ENCODE measurements around the gene TBC1D22A. TPM values are rescaled to one million over a fixed set of nuclear protein-coding genes. Genes with fewer than 3 reads are reported as not detected.

Gene TBC1D22A
- total RNA-seq, 1 experiment from 2014 or later = 7.2 TPM

DNA sequence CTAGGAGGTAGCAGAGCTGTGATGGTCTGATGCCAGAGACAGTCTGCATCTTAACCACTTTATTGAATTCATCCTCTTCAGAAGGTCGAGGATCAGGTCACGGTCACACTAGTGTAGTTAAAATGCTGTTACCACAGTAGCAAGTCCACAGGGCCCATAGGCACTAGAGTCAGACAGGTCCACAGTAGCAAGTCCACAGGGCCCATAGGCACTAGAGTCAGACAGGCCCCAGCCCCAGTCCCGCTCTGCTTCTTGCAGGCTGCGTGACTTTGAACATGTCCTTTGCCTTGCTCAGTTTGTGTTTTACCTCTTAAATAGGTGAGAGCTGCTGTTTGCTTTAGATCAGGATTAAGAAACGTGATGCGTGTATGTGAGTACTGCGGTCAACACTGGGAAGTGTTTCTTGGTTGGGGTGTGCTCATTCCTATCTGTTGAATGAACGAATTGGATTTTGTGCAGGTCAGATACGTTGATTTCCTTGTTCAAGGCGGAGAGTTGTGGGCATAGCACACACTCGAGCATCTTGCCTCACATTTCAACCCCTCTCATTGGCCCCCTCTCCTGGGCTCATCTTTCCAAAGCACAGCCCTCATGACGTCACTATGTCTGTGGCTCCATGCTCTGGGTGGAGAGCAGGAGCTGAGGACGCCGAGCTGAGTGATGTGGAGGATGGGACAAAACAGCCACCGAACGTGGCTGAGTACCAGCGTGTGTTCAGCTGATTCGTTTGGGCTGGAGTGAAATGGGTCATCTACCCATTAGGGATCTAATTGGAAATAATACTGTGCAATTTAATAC lies 191.7 kb downstream of the TBC1D22A start:
- DNase-seq (ENCODE audit: low read depth) = no peak

- DNase-seq (ENCODE audit: low read depth) = no peak
These were observed 192.3 kb downstream of the TBC1D22A start for GRCh38 chr22:46954781-46955180.

DNA sequence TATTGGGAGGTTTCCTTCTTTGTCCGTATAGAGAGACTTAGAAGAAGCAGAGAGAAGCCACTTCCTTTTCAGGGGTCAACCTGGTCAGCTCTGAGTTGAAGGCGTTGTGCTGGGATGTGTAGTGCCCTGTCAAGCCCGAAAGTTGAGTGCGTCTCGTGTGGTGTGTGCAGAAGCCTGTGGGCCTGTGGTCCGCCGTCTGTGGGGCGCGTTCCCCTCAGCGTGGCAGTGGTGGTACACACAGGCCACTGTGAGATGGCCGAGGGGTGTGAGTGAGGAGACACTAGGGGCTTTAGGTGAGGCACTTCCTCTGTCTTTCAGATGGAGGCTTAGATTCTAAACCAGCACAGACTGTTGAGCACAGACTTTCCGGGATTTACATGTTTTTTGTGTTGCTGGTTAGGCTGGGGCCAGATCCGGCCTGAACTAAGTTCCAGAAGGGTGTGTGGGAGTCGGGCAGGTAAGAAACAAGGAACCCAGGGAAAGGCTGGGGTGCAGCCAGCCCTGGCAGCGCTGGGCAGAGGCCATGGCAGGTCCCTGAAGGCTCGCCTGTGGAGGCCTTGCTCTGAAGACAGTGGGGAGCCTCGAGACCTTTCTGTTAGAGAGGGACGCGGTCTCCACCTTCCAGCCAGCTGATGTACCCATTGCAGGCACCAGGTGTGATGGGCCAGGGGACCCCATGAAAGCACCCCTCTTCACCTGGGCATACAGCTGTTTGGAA lies 194.2 kb downstream of the TBC1D22A start:
- no peak for DNase-seq (ENCODE audit: low read depth)

DNA sequence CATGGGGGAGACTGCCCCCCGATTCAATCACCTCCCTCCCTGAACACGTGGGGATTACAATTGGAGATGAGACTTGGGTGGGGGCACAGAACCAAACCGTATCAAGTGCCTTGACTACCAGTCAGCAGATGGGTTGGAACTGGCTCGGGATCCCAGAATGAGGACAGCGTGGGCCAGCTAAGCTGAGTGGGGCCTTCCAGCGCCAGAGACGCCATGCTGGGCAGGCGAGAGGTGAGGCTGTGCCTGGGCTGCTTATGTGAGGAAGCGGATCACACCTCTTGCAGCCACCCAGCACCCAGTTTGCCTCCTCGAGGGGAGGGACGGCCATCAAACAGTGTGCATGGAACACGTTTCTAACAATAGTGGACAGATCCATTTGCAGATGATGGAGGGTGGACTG lies 195.1 kb downstream of the TBC1D22A start:
- DNase-seq (ENCODE audit: low read depth) = no peak

DNA sequence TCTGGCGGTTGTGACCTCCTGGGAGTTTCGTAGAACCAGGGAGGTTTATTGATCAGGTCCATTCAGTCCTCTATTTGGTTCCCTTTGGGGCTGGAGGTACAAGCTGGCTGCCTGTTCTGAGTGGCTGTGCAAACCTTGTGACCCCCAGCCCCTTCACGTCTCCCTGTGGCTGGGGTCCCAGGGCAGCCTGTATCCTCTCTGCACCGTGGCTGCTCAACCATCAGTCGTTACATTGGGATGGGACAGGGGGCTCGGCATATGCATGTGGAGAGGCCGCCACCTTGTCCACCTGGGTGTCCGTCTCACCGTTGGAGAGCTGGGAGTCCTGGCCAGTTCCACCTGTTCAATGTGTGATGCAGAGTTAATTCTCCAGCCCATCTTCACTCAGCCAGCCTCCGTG lies 195.7 kb downstream of the TBC1D22A start:
- no peak for DNase-seq (ENCODE audit: low read depth)

- DNase-seq (ENCODE audit: low read depth) = no peak
These were observed 196.2 kb downstream of the TBC1D22A start for GRCh38 chr22:46958658-46959057.

- no peak for DNase-seq (ENCODE audit: low read depth)
These were observed 196.9 kb downstream of the TBC1D22A start for GRCh38 chr22:46959369-46959768.

GRCh38 chr22:46961591-46962295 lies 199.3 kb downstream of the TBC1D22A start:
- DNase-seq (ENCODE audit: low read depth) = no peak

DNA sequence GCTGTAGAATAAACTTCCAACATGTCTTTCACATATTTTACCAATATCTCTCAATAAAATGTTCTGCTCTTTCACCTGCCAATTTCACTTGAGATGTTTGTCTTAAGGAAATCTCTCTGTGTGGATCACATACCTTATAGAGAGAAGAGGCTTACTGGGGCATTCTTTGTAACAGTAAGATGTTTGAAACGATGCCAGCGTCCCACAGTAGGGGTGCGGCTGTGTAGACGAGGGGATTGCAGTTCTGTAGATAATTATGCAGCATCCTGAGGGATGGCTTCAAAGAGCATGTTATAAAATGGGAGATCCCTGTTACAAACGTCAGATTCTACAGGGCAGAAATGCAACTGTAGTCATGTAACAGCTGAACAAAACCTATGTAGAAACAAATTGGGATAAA lies 200.0 kb downstream of the TBC1D22A start:
- DNase-seq (ENCODE audit: low read depth) = no peak

DNA sequence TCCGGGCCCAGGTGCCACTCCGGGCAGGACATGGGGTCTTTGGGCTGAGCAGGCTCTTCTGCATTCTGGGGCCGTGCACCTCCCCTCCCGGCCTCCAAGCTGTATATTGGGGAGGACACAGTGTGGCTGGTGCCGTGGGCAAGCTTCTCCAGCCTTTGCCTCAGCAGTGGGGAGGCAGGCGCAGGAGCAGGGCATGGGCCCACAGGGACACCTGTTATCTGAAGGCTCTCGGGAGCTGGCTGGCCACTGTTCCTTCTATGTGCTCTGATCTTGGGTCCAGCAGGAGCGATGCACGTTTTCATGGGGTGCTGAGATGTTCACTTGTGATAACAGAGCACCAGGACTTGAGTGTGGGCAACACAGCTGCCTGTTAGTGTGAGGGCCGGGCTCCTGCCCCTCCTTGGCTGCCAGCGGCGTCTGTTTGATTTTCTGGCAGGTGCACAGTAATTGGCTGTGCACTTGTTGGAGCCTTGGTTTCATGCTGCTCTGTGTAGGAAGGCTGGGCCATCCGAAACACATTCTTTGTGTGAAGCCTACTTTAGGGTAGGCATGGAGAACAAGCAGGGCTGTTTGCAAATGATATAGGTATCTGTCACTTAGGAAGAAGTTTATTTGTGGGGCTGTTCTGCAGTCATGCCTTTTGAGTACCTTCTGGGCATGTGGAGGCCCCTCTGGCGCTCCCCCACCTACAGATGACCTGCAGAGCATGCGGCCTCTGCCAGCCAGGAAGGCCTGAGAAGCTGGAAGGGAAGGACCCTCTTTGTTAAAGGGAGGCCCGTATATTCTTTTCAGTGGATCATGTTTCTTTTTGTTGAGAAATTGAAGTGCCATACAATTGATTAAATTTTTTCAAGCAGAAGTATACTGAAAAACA lies 201.5 kb downstream of the TBC1D22A start:
- DNase-seq (ENCODE audit: low read depth) = no peak

- DNase-seq (ENCODE audit: low read depth) = no peak
These were observed 202.5 kb downstream of the TBC1D22A start for GRCh38 chr22:46964773-46965550.

GRCh38 chr22:46965555-46966494 lies 203.4 kb downstream of the TBC1D22A start:
- DNase-seq (ENCODE audit: low read depth) = peak; percentile 6

- peak; percentile 1 for DNase-seq (ENCODE audit: low read depth)
These were observed 204.0 kb downstream of the TBC1D22A start for GRCh38 chr22:46966495-46966845.

DNA sequence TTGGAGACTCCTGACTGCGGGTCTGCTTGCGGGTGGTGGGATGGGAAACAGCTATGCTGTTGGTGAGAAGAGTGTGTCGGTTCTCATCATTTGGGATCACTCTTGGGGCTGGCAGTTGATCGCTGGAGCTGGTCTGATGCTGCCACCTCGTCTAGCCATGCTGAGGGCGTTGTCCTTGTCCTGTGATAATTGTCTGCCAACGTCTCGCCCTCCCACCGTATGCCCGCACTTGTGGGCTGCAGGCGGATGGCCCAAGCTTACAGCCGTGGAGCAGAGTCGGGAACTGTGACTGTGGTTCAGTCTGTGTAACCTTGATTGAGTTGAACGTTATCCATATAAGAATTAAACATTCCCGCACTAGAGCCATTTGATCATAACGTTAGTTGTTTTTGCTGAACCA lies 204.4 kb downstream of the TBC1D22A start:
- no peak for DNase-seq (ENCODE audit: low read depth)

GRCh38 chr22:46967445-46968358 lies 205.3 kb downstream of the TBC1D22A start:
- DNase-seq (ENCODE audit: low read depth) = no peak

DNA sequence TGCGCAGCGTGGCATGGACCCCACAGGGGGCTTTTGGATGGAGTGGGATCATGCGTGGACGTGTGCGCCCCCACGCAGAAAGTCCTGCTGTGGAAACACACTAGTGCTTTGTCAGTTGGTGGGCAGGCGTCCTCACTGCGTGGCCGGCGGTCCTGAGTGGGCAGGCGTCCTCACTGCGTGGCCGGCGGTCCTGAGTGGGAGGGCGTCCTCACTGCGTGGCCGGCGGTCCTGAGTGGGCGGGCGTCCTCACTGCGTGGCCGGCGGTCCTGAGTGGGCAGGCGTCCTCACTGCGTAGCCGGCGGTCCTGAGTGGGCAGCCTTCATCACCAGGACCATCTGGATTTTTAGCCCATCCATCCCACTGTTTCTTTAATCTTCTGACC lies 205.9 kb downstream of the TBC1D22A start:
- no peak for DNase-seq (ENCODE audit: low read depth)

- no peak for DNase-seq (ENCODE audit: low read depth)
These were observed 206.4 kb downstream of the TBC1D22A start for GRCh38 chr22:46968848-46969247.

DNA sequence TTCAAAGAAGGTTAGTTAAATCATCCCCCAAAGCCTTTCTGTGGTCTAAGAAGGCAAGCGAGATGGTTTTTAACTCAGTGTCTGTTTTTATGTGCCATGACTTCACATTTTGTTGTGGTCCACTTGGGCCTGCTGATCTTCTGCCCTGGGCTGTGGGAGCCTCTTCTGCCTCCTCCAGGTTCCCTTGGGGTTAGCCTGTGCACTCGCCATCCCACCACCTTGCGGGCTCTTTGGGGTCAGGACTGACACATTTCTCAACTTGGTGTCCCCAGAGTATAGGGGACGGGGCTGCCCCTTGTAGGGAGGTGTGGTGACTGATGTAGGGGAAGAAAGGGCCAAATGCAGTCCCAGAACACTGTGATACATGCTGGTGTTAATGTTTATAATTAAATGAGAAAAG lies 207.0 kb downstream of the TBC1D22A start:
- DNase-seq (ENCODE audit: low read depth) = no peak

DNA sequence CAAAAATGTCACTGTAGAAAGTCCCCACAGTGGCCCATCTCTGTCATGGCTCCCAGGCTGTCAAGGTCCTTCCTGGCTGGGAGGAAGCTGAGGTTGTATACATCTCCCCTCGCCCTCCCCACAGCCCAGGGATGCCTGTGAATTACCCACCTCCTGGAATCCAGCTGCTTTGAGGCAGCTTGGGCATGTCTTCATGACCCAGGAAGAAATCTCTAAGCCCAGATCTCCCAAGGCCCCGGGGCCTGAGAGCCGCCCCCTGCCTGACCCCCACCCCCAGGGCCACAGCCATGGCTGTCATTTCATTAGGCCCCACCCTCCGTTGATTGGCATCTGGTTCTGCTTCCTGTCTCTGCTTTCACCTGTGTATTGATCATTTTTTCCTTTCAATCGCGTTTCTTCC lies 207.5 kb downstream of the TBC1D22A start:
- DNase-seq (ENCODE audit: low read depth) = no peak

Data from RPMI7951 (cell line).